ENCODE measurements around the gene DNAH12. TPM values are rescaled to one million over a fixed set of nuclear protein-coding genes. Genes with fewer than 3 reads are reported as not detected.

DNAH12 gene
- total and polyA plus RNA-seq, 2 of the 4 experiments (the other 2 are of a cell fraction), result under 0.01 to 0.02 TPM

GRCh38 chr3:57436195-57436761 is 107.9 kb downstream of the DNAH12 start:
- Histone ChIP-seq H3K4me2 (ENCODE audit: low read depth, low read length) (no peak overlapping the region), H2AFZ (replicated peaks; ENCODE audit: low read length, poor library complexity) (no peak overlapping the region), H2BK5ac (ENCODE audit: low read depth, low read length, poor library complexity, severe bottlenecking) (no peak overlapping the region), H3K4me3 (ENCODE audit: insufficient read depth, low read depth, low read length) (no peak overlapping the region), H2BK20ac (ENCODE audit: low read depth, low read length) (no peak overlapping the region), H3K4me1 (ENCODE audit: control insufficient read depth, insufficient read depth, low read length) (no peaks in the 10 kb centered on the region), H3K23ac (ENCODE audit: low read depth, low read length) (no peak overlapping the region), H3K36me3 (ENCODE audit: control insufficient read depth, insufficient read depth, low read length) (no peaks in the 10 kb centered on the region), H4K20me1 (ENCODE audit: insufficient read depth, low read length) (no peaks in the 10 kb centered on the region), H4K91ac (ENCODE audit: insufficient read depth, low read depth, low read length) (no peak overlapping the region), H3K18ac (ENCODE audit: low read depth, low read length) (no peak overlapping the region), H3K14ac (replicated peaks; ENCODE audit: low read depth, low read length) (no peak overlapping the region), H3K79me1 (ENCODE audit: low read depth in 1 of 2, low read length in 2 of 2) (no peaks in the 10 kb centered on the region), H4K8ac (ENCODE audit: low read depth in 2 of 2, low read length in 2 of 2) (no peak overlapping the region), H3K27ac (ENCODE audit: insufficient read depth, low read length) (no peak overlapping the region), H3K9me1 (ENCODE audit: insufficient read depth, low read length) (no peaks in the 10 kb centered on the region), H3K27me3 (ENCODE audit: control insufficient read depth, insufficient read depth, low read length) (no peaks in the 10 kb centered on the region; the same call in 1 of the 2 replicates), H3K56ac (ENCODE audit: extremely low read depth, insufficient read depth, low read length) (no peak overlapping the region), H3K4ac (ENCODE audit: low read depth, low read length) (no peak overlapping the region), H2BK15ac (ENCODE audit: low read depth, low read length) (no peak overlapping the region), H2AK9ac (replicated peaks; ENCODE audit: low read depth, low read length, poor library complexity) (no peak overlapping the region), H2AK5ac (ENCODE audit: low read depth, low read length) (no peak overlapping the region), H2BK120ac (ENCODE audit: low read depth, low read length) (no peak overlapping the region), H4K5ac (ENCODE audit: low read depth, low read length) (no peak overlapping the region), H3K9ac (ENCODE audit: low read depth, low read length) (no peak overlapping the region), H3K9me3 (ENCODE audit: control insufficient read depth, insufficient read depth, low read length) (no peaks in the 10 kb centered on the region)
- no CpG with 5 or more reads among the region's 1 CpG for WGBS, 2 experiments (ENCODE audit: extremely low coverage in 2 of 2, insufficient read length in 1 of 2)
- ATAC-seq (ENCODE audit: low read depth) (no peak), DNase-seq (no peak)
- CTCF ChIA-PET, result no interaction called here
- intact Hi-C loops (cut with micrococcal nuclease), result loop anchor here (10.0 kb wide), 1 partner anchor 261 kb away; no protein-coding TSS in a partner anchor
- in situ Hi-C loops (cut with MboI; ENCODE audit: low sequenced_read_pairs), result no loop called here
- POLR2A ChIA-PET (ENCODE audit: unreplicated experiment), result no interaction called here
- no TSS peak for BruUV-seq (replicated peaks)
- dilution Hi-C loops (cut with HindIII; ENCODE audit: low sequenced_read_pairs, unreplicated experiment), result no loop called here
- no peak for TF ChIP-seq MAFK (IDR thresholded peaks at IDR 0.05; ENCODE audit: low read depth, low read length)
- no peak for TF ChIP-seq CTCF (conservative IDR thresholded peaks at IDR 0.05; ENCODE audit: low read depth, low read length)
- TF ChIP-seq NFE2L2 (IDR thresholded peaks at IDR 0.05; ENCODE audit: low read depth, low read length), result no peak
- no peak for TF ChIP-seq CEBPB (IDR thresholded peaks at IDR 0.05; ENCODE audit: low read depth, low read length)

All from IMR-90 (cell line).